HL-60 (cell line): ENCODE measurements around the gene MOB2.
A peak's percentile ranks its signal among the peaks of the same experiment; 100 is the strongest.

ENCODE experiments used
- SPI1 ChIP-seq: IDR thresholded peaks from 2 replicates; pipeline ENCODE4 v1.6.1; 2012; ENCODE audit warnings: low read depth, mild to moderate bottlenecking, borderline replicate concordance
- TF ChIP-seq, protein P1 (sequence below): IDR thresholded peaks from 2 replicates; pipeline ENCODE4 v1.6.1; 2012; ENCODE audit warnings: low read depth; ENCODE audit not compliant: insufficient replicate concordance

DNA sequence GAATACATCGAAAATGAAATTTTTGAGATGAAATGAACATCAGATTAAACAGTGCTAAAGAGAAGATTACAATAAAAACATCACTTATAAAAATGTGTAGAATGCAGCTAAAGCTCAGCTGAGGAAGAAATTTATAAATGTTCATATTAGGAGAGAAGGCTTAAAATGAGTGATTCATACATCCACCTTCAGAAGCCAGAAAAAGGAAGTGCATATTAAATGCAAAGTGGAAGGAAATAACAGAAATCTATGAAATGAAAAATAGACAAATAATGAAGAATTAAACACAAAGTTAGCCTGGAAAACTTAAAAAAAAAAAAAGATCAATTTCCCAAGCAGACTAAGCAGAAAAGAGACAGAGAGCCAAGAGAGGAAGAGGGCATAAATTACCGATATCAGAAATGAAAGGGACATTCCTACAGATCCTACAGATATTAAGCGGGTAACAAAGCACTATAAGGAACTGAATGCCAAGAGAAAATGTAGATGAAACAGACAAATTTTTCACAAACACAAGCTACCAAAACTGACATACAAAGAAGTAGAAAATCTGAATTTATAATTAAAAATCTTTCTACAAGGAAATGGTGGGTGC lies 7.2 kb upstream of the MOB2 start:
- TF ChIP-seq, protein P1, sequence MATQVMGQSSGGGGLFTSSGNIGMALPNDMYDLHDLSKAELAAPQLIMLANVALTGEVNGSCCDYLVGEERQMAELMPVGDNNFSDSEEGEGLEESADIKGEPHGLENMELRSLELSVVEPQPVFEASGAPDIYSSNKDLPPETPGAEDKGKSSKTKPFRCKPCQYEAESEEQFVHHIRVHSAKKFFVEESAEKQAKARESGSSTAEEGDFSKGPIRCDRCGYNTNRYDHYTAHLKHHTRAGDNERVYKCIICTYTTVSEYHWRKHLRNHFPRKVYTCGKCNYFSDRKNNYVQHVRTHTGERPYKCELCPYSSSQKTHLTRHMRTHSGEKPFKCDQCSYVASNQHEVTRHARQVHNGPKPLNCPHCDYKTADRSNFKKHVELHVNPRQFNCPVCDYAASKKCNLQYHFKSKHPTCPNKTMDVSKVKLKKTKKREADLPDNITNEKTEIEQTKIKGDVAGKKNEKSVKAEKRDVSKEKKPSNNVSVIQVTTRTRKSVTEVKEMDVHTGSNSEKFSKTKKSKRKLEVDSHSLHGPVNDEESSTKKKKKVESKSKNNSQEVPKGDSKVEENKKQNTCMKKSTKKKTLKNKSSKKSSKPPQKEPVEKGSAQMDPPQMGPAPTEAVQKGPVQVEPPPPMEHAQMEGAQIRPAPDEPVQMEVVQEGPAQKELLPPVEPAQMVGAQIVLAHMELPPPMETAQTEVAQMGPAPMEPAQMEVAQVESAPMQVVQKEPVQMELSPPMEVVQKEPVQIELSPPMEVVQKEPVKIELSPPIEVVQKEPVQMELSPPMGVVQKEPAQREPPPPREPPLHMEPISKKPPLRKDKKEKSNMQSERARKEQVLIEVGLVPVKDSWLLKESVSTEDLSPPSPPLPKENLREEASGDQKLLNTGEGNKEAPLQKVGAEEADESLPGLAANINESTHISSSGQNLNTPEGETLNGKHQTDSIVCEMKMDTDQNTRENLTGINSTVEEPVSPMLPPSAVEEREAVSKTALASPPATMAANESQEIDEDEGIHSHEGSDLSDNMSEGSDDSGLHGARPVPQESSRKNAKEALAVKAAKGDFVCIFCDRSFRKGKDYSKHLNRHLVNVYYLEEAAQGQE: no peak
- TF ChIP-seq SPI1: peak; percentile 75
